Epithelial cell of proximal tubule (primary cell): ENCODE data around the gene CFAP65. TPM values are rescaled to one million over a fixed set of nuclear protein-coding genes. Genes with fewer than 3 reads are reported as not detected.
A peak's percentile ranks its signal among the peaks of the same experiment; 100 is the strongest.

Experiments
- DNase-seq: peaks from one replicate; pipeline ENCODE4 v3.0.0-alpha.2; 2011; ENCODE audit warnings: low read depth
- H3K4me3 ChIP-seq: 2 replicates; pipeline ENCODE4 v1.5.1; 2011; ENCODE audit warnings: low read depth, mild to moderate bottlenecking, low read length
- CTCF ChIP-seq: conservative IDR thresholded peaks from 2 replicates; pipeline ENCODE4 v1.5.1; 2012; ENCODE audit warnings: low read depth, mild to moderate bottlenecking, low read length
- total RNA-seq: library from RNA; depleted of rRNA; stranded (reverse); fragments of >200 nt; gene quantifications from 2 replicates; pipeline ENCODE4 v1.2.3, GENCODE V29; 2015

CFAP65 gene
- total RNA-seq = 1.1 TPM in 1 of 2 replicates, not detected in the other

GRCh38 chr2:219041252-219041651 is at the start of gene CFAP65:
CFAP65 (minus strand) TSS chr2:219041516; CDS start chr2:219039048, 2,468 bp downstream.
- DNase-seq = no peak
- no peak for TF ChIP-seq CTCF
- H3K4me3 ChIP-seq = peak within 1 kb of the TSS; percentile 67

- H3K4me3 ChIP-seq = no peak overlapping the region
- TF ChIP-seq CTCF = no peak
- DNase-seq = no peak
Measured at GRCh38 chr2:219090436-219091299, 49.4 kb upstream of the CFAP65 start.

- no peak overlapping the region for H3K4me3 ChIP-seq
- DNase-seq = no peak
- no peak for TF ChIP-seq CTCF
Measured at GRCh38 chr2:219089330-219089729, 48.0 kb upstream of the CFAP65 start.

GRCh38 chr2:219087848-219088247 is 46.5 kb upstream of the CFAP65 start:
- TF ChIP-seq CTCF = no peak
- no peak for DNase-seq
- H3K4me3 ChIP-seq = no peak overlapping the region

GRCh38 chr2:219087361-219087760 is 46.0 kb upstream of the CFAP65 start:
- no peak for TF ChIP-seq CTCF
- DNase-seq = no peak
- H3K4me3 ChIP-seq = no peak overlapping the region

GRCh38 chr2:219086196-219086595 is 44.9 kb upstream of the CFAP65 start:
- no peak for DNase-seq
- no peak overlapping the region for H3K4me3 ChIP-seq
- TF ChIP-seq CTCF = no peak

- no peak for DNase-seq
- H3K4me3 ChIP-seq = no peak overlapping the region
- TF ChIP-seq CTCF = no peak
Measured at GRCh38 chr2:219084791-219085190, 43.5 kb upstream of the CFAP65 start.
